DMS153 (cell line): ENCODE results near the gene PSMC3.
A peak's percentile ranks its signal among the peaks of the same experiment; 100 is the strongest.

Experiments used
- DNase-seq: peaks from one replicate; lab custom pipeline; 2025; lab: John Stamatoyannopoulos, UW

Gene PSMC3

DNA sequence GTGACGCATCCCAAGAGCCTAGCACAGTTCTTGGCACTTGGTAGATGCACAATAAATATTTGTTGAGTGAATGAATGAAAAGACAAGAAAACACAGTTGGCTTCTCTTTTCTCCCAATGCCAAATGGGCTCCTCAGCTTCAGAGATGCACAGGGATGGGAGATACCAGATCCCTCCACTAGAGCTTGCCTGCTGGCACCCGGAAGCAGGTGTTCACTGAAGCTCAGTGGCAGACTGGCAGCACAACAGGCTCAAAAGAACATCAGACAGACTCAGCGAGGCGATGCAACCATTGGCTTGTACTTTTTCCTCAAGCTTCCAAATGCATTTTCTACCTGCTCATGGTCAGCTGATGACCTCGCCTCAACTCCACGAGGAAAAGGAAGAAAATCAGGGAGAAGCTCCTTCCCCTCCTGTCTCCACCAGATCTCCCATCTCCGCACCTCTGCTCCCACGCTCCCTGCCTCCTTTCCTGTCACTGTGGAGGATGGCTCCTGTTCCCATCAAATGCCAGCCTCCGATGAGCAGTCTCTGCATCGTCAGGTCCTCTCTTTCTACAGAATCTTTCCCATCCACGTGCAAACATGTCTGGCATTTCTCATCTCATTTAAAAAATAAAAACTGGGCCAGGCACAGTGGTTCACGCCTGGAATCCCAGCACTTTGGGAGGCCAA lies 16.9 kb upstream of the PSMC3 start:
- DNase-seq = peak; percentile 67

- no peak for DNase-seq
Observed at GRCh38 chr11:47442514-47442913, 16.3 kb upstream of the PSMC3 start.

GRCh38 chr11:47441421-47441820 lies 15.2 kb upstream of the PSMC3 start:
- no peak for DNase-seq

- DNase-seq = no peak
Observed at GRCh38 chr11:47440054-47440476, 13.8 kb upstream of the PSMC3 start.

GRCh38 chr11:47438721-47439120 lies 12.5 kb upstream of the PSMC3 start:
- DNase-seq = no peak

GRCh38 chr11:47437746-47438418 lies 11.6 kb upstream of the PSMC3 start:
- no peak for DNase-seq

GRCh38 chr11:47437218-47437745 lies 11.0 kb upstream of the PSMC3 start:
- no peak for DNase-seq

DNA sequence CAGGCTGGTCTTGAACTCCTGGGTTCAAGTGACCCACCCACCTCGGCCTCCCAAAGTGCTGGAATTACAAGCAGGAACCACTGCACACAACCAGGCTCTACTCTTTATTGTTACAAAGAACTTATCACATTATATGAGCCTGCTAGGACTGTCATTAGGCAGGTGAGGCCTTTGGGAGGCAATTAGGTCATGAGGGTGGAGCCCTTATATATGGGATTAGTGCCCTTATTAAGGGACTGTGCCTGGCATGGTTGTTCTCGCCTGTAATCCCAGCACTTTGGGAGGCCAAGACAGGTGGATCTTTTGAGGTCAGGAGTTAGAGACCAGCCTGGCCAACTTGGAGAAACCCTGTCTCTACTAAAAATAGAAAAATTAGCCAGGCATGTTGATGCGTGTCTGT lies 10.5 kb upstream of the PSMC3 start:
- no peak for DNase-seq

DNA sequence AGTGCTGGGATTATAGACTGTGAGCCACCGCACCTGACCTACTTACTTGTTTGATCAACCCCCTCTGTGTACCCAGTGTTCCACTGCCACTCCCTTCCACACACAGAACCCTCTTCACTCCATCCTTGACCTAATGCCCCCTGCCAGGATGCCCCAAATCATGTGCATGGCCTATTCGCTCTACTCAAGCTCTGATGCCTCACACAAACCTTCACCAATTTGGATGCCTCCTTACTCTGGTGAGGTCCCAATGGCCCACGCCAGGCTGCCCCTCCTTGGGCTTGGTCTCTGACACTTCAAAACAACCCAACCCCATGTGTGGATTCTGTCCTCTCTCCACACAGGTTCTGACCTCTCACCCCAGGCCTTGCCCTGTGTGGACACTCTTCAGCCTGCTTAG lies 9.4 kb upstream of the PSMC3 start:
- DNase-seq = no peak

GRCh38 chr11:47434011-47434786 lies 8.0 kb upstream of the PSMC3 start:
- no peak for DNase-seq

DNA sequence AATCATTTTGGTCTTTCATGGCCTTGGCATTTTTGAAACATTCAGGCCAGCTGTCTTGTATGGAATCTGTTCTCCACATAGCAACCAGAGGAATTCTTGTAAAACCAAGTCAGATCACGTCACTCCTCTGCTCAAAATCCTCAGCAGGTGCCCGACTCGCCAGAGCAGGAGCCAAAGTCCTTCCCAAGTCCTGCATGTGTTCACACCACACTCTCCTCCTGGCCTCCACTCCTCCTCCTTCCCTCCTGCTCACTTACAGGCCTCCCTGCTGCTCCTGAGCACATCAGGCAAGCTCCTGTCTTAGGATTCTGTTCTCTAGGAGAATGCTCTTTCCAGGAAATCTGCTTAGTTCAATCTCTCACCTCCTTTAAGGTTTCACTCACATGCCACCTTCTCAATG lies 6.9 kb upstream of the PSMC3 start:
- DNase-seq = no peak

DNA sequence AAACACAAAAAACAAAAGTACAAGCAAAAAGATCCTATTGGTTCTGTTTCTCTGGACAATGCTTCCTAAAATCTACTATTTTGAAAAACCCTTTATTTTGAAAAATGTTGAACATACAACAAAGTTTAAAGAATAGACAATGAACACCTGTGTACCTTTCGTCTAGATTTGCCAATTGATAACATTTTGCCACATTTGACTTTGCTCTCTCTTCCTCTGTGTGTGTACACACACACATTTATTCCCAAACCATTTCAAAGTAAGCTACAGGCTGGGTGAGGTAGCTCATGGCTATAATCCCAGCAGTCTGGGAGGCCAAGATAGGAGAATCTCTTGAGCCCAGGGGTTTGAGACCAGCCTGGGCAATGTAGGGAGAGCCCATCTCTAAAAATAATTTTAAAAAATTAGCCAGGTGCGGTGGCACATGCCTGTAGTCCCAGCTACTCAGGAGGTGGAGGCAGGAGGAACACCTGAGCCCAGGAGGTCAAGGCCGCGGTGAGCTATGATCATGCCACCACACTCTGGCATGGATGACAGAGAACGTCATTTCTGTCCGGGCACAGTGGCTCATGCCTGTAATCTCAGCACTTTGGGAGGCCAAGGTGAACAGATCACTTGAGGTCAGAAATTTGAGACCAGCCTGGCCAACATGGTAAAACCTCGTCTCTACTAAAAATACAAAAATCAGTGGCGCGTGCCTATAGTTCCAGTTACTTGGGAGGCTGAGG lies 5.3 kb upstream of the PSMC3 start:
- no peak for DNase-seq

DNA sequence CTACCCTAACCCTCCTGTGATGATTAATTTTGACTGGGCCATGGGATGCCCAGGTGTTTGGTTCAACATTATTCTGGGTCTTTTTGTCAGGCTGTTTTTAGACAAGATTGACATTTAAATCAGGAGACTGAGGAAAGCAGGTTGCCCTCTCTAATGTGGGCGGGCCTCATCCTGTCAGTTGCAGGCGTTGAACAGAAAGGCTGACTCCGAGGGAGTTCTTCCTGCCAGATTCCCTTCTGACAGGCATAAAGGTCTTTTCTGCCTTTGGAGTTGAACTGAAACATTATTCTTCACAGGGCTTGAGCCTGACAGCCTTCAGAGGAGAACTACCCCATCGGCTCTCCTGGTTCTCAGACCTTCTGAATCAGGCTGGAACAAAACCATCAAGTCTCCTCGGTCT lies 4.3 kb upstream of the PSMC3 start:
- DNase-seq = no peak

DNA sequence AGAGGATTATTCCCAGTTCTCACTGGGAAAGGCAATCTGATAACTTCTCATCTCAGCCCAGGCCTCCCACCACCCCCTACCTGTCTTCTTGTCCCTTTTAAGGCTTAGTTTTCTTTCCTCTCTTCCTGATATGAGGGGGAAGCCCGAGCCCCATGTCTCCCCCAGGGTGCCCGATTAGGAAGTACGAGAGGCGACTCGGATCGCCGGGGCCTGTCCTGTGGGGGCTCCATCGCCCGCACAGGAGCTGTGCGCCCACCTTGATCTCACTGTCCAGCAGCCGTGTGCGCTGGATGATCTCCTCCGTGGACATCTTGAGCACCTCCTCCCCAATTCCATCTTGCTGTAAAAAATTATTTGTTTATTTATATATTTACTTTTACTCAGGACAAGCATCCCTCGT lies 628 bp downstream of the PSMC3 start:
- no peak for DNase-seq

DNA sequence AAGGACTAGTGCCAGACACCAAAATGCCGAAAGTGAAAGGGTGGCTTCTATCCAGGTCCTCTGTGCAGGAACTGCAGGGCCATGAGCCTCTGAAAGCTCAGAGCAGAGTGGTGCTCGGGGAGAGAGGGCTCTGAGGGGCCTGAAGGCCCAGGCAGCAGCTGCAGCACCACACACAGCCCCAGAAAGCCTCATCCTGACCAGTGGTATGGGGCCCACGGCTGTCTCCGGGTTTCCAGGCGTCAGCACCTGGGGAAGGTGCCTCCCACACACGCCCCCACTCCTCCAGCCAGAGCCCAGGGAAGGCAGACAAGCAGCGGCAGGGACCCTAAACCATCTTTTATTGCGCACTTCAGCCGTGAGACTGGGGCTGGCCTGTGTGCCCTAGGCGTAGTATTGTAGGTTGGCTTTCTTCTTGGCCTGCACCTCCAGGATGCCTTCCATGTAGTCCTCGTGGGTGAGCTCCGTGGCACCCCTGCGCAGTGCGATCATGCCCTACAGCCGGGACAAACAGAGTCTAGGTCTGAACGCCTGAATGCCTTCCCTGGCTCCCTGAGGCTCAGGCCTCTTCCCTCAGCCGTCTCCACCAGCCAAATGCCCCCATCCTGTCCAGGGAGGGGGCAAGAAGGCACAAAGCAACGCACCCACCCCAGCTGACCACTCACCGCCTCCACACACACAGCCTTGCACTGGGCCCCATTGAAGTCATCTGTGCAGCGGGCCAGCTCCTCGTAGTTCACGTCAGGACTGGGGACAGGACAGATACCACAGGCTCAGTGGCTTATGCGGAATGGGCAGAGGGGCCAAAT lies 7.6 kb downstream of the PSMC3 start:
- no peak for DNase-seq

- no peak for DNase-seq
Observed at GRCh38 chr11:47417712-47418111, 8.5 kb downstream of the PSMC3 start.

- DNase-seq = no peak
Observed at GRCh38 chr11:47415949-47416472, 10.2 kb downstream of the PSMC3 start.

- DNase-seq = no peak
Observed at GRCh38 chr11:47415091-47415854, 11.0 kb downstream of the PSMC3 start.

GRCh38 chr11:47414685-47415070 lies 11.6 kb downstream of the PSMC3 start:
- no peak for DNase-seq

GRCh38 chr11:47413908-47414684 lies 12.1 kb downstream of the PSMC3 start:
- no peak for DNase-seq
